Myometrial cell (primary cell): ENCODE measurements around the gene FAM72B. TPM values are rescaled to one million over a fixed set of nuclear protein-coding genes. Genes with fewer than 3 reads are reported as not detected.

Experiments used
- total RNA-seq: library from RNA; depleted of rRNA; stranded (reverse); fragments of >200 nt; gene quantifications from 2 replicates; pipeline ENCODE4 v1.2.3, GENCODE V29; 2015

The FAM72B gene
- 2.3 and 5.0 TPM in 2 replicates for total RNA-seq

DNA sequence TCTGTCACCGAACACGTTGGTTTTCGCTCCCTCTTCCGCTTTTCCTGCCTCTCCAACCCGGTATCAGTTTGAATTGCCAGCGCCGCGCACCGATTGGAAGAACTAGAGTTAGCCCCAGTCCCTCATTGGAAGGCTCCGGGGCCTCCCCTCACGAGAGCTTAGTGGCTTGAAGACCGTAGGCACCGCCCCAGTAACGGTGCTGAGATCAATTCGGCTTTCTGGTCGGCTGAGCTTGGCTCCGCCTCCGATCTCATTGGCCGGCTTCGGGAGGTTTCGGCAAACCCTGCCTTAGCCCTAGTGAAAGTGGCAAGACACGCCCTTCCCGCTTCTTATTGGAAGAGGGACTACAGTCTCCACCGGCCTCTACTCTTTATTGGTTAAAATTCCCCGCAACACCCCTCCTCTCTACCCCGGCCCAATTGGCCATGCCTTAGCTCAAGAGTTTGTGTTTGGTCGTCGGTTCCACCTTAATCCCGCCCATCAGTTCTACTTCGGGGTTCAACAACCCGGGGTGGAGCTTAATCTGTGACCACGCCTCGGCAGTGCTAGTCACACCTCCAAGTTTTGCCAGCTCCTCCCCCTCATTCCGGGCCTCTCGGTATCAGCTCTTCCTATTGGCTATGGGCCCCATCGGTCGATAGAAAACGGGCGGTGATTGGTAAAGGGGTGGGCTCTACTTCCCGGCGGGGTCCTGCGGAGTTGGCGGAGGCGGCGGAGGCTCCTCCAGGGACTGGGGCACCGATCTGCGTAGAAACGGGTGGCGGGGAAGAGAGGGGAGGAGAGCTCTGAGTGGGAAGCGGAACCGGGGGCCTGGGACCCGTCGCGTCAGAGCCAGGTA is at the start of gene FAM72B, which contains the start of gene SRGAP2C:
TSS of gene FAM72B (minus strand) at position 51 of the 838 bp plus-strand sequence. CDS start 851 bp downstream, outside the sequence.
TSS of gene SRGAP2C (plus strand) at position 686 of the 838 bp plus-strand sequence. CDS start 2,472 bp downstream, outside the sequence.

Other genes starting within 250 kb of the FAM72B start
- 9.6 and 15.3 TPM in 2 replicates for gene SRGAP2C, start 635 bp upstream of the FAM72B start, total RNA-seq